Urinary bladder (tissue), 4 donors: ENCODE results near the gene ATP6V1C2. TPM values are rescaled to one million over a fixed set of nuclear protein-coding genes. Genes with fewer than 3 reads are reported as not detected.

ENCODE experiments used
- DNase-seq: peaks from one replicate; pipeline ENCODE4 v3.0.0-alpha.2; 2015; ENCODE audit errors: extremely low spot score
- H3K27ac ChIP-seq: one replicate; pipeline ENCODE4 v1.5.1; 2013; ENCODE audit warnings: low read depth, mild to moderate bottlenecking, moderate library complexity
- H3K36me3 ChIP-seq: one replicate; pipeline ENCODE4 v1.6.1; 2013; ENCODE audit warnings: mild to moderate bottlenecking, moderate library complexity; ENCODE audit not compliant: insufficient read depth
- H3K4me1 ChIP-seq: one replicate; pipeline ENCODE4 v1.6.1; 2013; ENCODE audit warnings: mild to moderate bottlenecking, moderate library complexity; ENCODE audit not compliant: insufficient read depth
- H3K4me3 ChIP-seq: one replicate; pipeline ENCODE4 v1.5.1; 2013; ENCODE audit warnings: low read depth, low read length
- WGBS: extraction: QIAGEN DNeasy Blood & Tissue Kit; methylation state at CpG from one replicate; pipeline ENCODE4 v1.1.7; 2013; 5-methylcytosine and 5-hydroxymethylcytosine counted together
- polyA plus RNA-seq: library from polyadenylated mRNA; stranded (reverse); fragments of 200-250 nt; gene quantifications from one replicate; pipeline ENCODE4 v1.2.3, GENCODE V29; 2013
- total RNA-seq: library from RNA; depleted of rRNA; stranded (reverse); fragments of >200 nt; gene quantifications from one replicate; pipeline ENCODE4 v1.2.3, GENCODE V29; 2014
- donor health status: healthy with polysubstance abuse.
- donor health status: healthy.

Gene ATP6V1C2
- total and polyA plus RNA-seq, 2 donors = 0.21 to 0.56 TPM

- WGBS = 76% methylated on average over 6 of the region's 6 CpGs
- H3K27ac ChIP-seq = no peak overlapping the region
- H3K36me3 ChIP-seq = no peaks in the 10 kb centered on the region
- DNase-seq = no peak
- H3K4me3 ChIP-seq = no peak overlapping the region
- no peaks in the 10 kb centered on the region for H3K4me1 ChIP-seq
Measured at GRCh38 chr2:10750610-10751009, 29.2 kb downstream of the ATP6V1C2 start.

- Histone ChIP-seq H3K4me1 (no peaks in the 10 kb centered on the region), H3K36me3 (no peaks in the 10 kb centered on the region), H3K4me3 (no peak overlapping the region), H3K27ac (no peak overlapping the region)
- 82% methylated on average over 5 of the region's 5 CpGs for WGBS
- no peak for DNase-seq
Measured at GRCh38 chr2:10752236-10752635, 30.8 kb downstream of the ATP6V1C2 start.

- H3K36me3 ChIP-seq = no peaks in the 10 kb centered on the region
- no peak overlapping the region for H3K27ac ChIP-seq
- DNase-seq = no peak
- H3K4me3 ChIP-seq = no peak overlapping the region
- no peaks in the 10 kb centered on the region for H3K4me1 ChIP-seq
- 60% methylated on average over 7 of the region's 7 CpGs for WGBS
Measured at GRCh38 chr2:10753156-10753555, 31.7 kb downstream of the ATP6V1C2 start.

GRCh38 chr2:10753876-10754275 is 32.4 kb downstream of the ATP6V1C2 start:
- Histone ChIP-seq H3K4me1 (no peaks in the 10 kb centered on the region), H3K27ac (no peak overlapping the region), H3K4me3 (no peak overlapping the region), H3K36me3 (no peaks in the 10 kb centered on the region)
- DNase-seq = no peak
- WGBS = 88% methylated on average over 8 of the region's 8 CpGs

GRCh38 chr2:10755621-10756020 is 34.2 kb downstream of the ATP6V1C2 start:
- H3K27ac ChIP-seq = no peak overlapping the region
- no peak for DNase-seq

GRCh38 chr2:10757814-10758286 is 36.4 kb downstream of the ATP6V1C2 start:
- no peak for DNase-seq
- Histone ChIP-seq H3K4me1 (no peaks in the 10 kb centered on the region), H3K27ac (no peak overlapping the region), H3K36me3 (no peaks in the 10 kb centered on the region), H3K4me3 (no peak overlapping the region)
- 89% methylated on average over 6 of the region's 6 CpGs for WGBS

More at GRCh38 chr2:10755621-10756020, 34.2 kb downstream of the ATP6V1C2 start:
- 58% methylated on average over 7 of the region's 7 CpGs for WGBS
- Histone ChIP-seq H3K36me3 (no peaks in the 10 kb centered on the region), H3K4me3 (no peak overlapping the region), H3K4me1 (no peaks in the 10 kb centered on the region)

- 87% methylated on average over 11 of the region's 11 CpGs for WGBS
- Histone ChIP-seq H3K4me3 (no peak overlapping the region), H3K4me1 (no peaks in the 10 kb centered on the region), H3K27ac (no peak overlapping the region), H3K36me3 (no peaks in the 10 kb centered on the region)
- DNase-seq = no peak
Measured at GRCh38 chr2:10759151-10759714, 37.8 kb downstream of the ATP6V1C2 start.

GRCh38 chr2:10760794-10761504 is 39.5 kb downstream of the ATP6V1C2 start:
- H3K4me1 ChIP-seq = no peaks in the 10 kb centered on the region
- no peak for DNase-seq
- no peak overlapping the region for H3K4me3 ChIP-seq
- no peaks in the 10 kb centered on the region for H3K36me3 ChIP-seq
- WGBS = 86% methylated on average over 13 of the region's 13 CpGs
- no peak overlapping the region for H3K27ac ChIP-seq

GRCh38 chr2:10761591-10761990 is 40.2 kb downstream of the ATP6V1C2 start:
- 89% methylated on average over 9 of the region's 9 CpGs for WGBS

GRCh38 chr2:10762651-10763460 is 41.4 kb downstream of the ATP6V1C2 start:
- Histone ChIP-seq H3K4me1 (no peaks in the 10 kb centered on the region), H3K27ac (no peak overlapping the region), H3K36me3 (no peaks in the 10 kb centered on the region), H3K4me3 (no peak overlapping the region)
- 48% methylated on average over 25 of the region's 25 CpGs for WGBS
- DNase-seq = no peak

More at GRCh38 chr2:10761591-10761990, 40.2 kb downstream of the ATP6V1C2 start:
- Histone ChIP-seq H3K4me3 (no peak overlapping the region), H3K27ac (no peak overlapping the region), H3K4me1 (no peaks in the 10 kb centered on the region), H3K36me3 (no peaks in the 10 kb centered on the region)
- DNase-seq = no peak

GRCh38 chr2:10763461-10763800 is 42.0 kb downstream of the ATP6V1C2 start:
- WGBS = 83% methylated on average over 9 of the region's 9 CpGs
- Histone ChIP-seq H3K36me3 (no peaks in the 10 kb centered on the region), H3K4me1 (no peaks in the 10 kb centered on the region), H3K4me3 (no peak overlapping the region), H3K27ac (no peak overlapping the region)
- no peak for DNase-seq

- no peak for DNase-seq
- Histone ChIP-seq H3K36me3 (no peaks in the 10 kb centered on the region), H3K4me3 (no peak overlapping the region), H3K4me1 (no peaks in the 10 kb centered on the region), H3K27ac (no peak overlapping the region)
- 87% methylated on average over 18 of the region's 18 CpGs for WGBS
Measured at GRCh38 chr2:10764096-10764785, 42.8 kb downstream of the ATP6V1C2 start.

- Histone ChIP-seq H3K4me3 (no peak overlapping the region), H3K27ac (no peak overlapping the region), H3K4me1 (no peaks in the 10 kb centered on the region), H3K36me3 (no peaks in the 10 kb centered on the region)
- 73% methylated on average over 4 of the region's 4 CpGs for whole genome bisulfite sequencing
- no peak for DNase-seq
Measured at GRCh38 chr2:10764896-10765295, 43.5 kb downstream of the ATP6V1C2 start.
